Cardiac fibroblast (primary cell): Measurements from ENCODE around the gene OR5L1.

Experiments
- DNase-seq, 2 donors: peaks; one replicate each; pipeline versions ENCODE4 v3.0.0 to v3.0.0-alpha.2; 2010; ENCODE audit warnings: low read depth in 2 of 2
- H3K4me3 ChIP-seq, 2 donors: replicated peaks in 1 of 2; 1 replicate in 1 of 2; 2 replicates in 1 of 2; pipeline ENCODE4 v1.5.1; 2011; ENCODE audit warnings: low read depth in 2 of 2, low read length in 2 of 2, mild to moderate bottlenecking in 2 of 2, moderate library complexity in 1 of 2
- TF ChIP-seq, protein P1 (sequence below): IDR thresholded peaks from one replicate; pipeline ENCODE4 v1.5.1; 2011; ENCODE audit warnings: low read depth, mild to moderate bottlenecking, low read length, inconsistent platforms

Gene OR5L1

DNA sequence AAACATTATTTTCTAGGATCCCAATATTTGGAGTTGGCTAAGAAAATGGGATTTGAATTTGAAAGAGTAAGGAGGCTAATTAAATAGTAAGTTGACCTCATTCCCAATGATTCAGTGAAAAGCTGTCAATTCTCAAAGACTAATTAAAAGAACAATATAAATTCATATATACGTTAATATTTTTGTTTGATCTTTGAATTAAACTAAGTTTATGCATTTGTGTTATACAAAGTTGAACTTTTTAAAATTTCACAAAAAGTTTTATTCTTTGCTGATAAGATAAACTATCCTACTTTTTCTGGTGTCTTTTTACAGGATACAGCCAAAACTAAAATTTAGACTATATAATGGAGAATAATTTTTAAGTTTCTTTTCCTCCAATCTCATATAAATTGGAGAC lies at the start of gene OR5L1:
TSS of gene OR5L1 (plus strand) at position 301 of the 400 bp plus-strand sequence. CDS start 100 bp downstream, outside the sequence.
- no peak within 1 kb of the TSS for H3K4me3 ChIP-seq
- DNase-seq: no peak
- TF ChIP-seq, protein P1, sequence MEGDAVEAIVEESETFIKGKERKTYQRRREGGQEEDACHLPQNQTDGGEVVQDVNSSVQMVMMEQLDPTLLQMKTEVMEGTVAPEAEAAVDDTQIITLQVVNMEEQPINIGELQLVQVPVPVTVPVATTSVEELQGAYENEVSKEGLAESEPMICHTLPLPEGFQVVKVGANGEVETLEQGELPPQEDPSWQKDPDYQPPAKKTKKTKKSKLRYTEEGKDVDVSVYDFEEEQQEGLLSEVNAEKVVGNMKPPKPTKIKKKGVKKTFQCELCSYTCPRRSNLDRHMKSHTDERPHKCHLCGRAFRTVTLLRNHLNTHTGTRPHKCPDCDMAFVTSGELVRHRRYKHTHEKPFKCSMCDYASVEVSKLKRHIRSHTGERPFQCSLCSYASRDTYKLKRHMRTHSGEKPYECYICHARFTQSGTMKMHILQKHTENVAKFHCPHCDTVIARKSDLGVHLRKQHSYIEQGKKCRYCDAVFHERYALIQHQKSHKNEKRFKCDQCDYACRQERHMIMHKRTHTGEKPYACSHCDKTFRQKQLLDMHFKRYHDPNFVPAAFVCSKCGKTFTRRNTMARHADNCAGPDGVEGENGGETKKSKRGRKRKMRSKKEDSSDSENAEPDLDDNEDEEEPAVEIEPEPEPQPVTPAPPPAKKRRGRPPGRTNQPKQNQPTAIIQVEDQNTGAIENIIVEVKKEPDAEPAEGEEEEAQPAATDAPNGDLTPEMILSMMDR: no peak

DNA sequence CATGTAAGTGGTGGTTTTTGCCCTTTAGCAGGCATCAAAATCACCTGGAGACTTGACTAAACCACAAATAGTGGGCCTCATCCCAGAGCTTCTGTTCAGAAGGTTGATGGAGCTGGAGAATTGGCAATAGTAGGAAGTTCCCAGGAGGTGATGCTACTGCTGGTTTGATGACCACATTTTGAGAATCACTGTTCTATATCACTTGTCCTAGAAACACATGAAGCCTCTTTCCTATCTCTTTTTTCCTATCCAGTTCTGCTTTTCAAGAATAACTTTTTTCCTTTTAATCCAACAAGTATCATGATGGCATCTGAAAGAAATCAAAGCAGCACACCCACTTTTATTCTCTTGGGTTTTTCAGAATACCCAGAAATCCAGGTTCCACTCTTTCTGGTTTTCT lies 38.0 kb upstream of the OR5L1 start, which contains the start of gene OR5D13:
TSS of gene OR5D13 (plus strand) at position 301 of the 400 bp plus-strand sequence. CDS start at position 301, 0 bp downstream.
- TF ChIP-seq, protein P1: no peak
- DNase-seq: no peak
- no peak within 1 kb of the TSS for H3K4me3 ChIP-seq

DNA sequence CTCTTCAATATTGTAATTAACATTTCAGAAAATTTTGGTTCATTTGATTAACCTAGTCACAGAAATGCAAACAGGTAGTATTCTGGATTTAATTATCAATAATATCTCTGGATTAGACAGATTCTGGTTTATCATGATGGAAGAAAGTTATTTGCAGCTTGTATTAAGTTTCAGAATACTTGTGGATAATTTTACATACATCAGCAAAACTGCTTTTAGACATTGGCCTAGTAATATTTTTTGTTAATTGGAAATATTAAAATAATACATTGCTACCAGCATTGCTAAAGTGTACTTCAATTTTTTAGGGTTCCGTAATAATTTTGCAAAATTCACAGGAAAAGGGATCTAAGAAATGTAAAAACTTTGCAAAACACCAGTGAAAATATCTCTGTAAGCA lies 19.6 kb upstream of the OR5L1 start:
- H3K4me3 ChIP-seq: no peak overlapping the region
- DNase-seq: no peak
- TF ChIP-seq, protein P1: no peak

DNA sequence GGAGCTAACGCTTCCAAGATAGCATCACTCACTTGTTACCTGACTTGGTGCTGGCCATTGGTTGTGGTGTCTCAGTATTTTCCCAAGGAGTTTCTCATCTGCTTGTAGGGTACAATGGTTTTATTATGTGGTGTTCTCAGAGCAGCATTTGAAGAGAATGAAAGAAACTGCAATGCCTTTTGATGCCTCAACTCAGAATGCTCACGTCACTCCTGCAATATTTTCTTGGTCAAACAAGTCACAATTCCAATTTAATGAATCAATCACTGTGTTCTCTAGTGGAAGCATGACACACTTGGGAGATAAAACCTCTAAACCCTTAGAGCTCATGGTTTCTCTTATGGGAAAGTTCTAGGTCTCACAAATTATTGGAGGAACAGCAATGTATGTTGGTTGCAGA lies 17.8 kb upstream of the OR5L1 start:
- DNase-seq: no peak
- no peak overlapping the region for H3K4me3 ChIP-seq
- TF ChIP-seq, protein P1: no peak

DNA sequence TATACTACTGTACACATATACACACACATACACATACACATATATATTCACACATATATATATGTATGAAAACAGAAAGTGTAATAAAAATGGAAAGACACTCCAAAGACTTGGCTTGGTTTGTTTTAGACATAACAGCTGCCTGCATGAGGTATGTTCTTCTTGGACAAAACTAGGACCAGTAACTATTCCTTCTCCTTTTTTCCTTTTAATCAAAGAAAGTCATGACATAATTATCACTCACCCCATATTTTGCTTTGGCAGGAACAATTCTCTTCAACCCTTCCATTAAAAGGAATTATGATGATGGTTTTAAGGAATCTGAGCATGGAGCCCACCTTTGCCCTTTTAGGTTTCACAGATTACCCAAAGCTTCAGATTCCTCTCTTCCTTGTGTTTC lies 15.9 kb upstream of the OR5L1 start, which contains the start of gene OR5D14:
TSS of gene OR5D14 (plus strand) at position 301 of the 400 bp plus-strand sequence. CDS start at position 301, 0 bp downstream.
- H3K4me3 ChIP-seq: no peak within 1 kb of the TSS
- no peak for DNase-seq
- TF ChIP-seq, protein P1: no peak

DNA sequence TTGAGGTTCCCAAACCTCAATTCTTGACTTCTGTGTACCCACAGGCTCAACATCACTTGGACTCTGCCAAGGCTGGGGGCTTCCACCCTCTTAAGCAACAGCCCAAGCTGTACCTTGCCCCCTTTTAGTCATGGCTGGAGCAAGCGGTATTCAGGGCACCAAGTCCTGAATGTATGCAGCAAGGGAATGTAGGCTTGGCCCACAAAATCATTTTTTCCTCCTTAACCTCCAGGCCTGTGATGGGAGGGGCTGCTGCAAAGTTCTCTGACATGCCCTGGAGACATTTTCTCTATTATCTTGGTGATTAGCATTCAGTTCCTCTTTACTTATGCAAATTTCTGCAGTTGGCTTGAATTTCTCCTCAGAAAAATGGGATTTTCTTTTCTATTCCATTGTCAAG lies 4.9 kb upstream of the OR5L1 start:
- no peak for DNase-seq
- H3K4me3 ChIP-seq: no peak overlapping the region
- TF ChIP-seq, protein P1: no peak

DNA sequence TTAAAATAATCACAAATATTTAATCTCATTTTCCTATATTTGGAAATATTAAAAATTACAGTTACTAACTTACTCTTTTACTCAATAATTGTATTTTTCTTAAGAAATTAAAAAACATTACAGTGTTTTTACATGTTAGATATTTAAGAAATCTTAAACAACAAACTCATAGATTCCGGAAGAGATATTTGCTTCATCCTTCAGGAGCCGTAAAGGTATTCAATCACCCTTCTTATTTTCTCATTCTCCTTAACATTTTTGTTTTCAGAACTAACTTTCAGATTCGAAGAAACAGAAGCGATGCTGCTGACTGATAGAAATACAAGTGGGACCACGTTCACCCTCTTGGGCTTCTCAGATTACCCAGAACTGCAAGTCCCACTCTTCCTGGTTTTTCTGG lies 8.2 kb downstream of the OR5L1 start, which contains the start of gene OR5D18:
TSS of gene OR5D18 (plus strand) at position 301 of the 400 bp plus-strand sequence. CDS start at position 301, 0 bp downstream.
- no peak for DNase-seq

More for the DNA sequence above, 8.2 kb downstream of the OR5L1 start, which contains the start of gene OR5D18:
- H3K4me3 ChIP-seq: no peak within 1 kb of the TSS
- TF ChIP-seq, protein P1: no peak
